ENCODE data around the gene AHSG. TPM values are rescaled to one million over a fixed set of nuclear protein-coding genes. Genes with fewer than 3 reads are reported as not detected.
A peak's percentile ranks its signal among the peaks of the same experiment; 100 is the strongest.

Gene AHSG
- total RNA-seq, 6 experiments from 2014 or later = not detected

GRCh38 chr3:186640473-186640818 is 27.6 kb downstream of the AHSG start:
- Mint-ChIP-seq H3K4me3 (peak overlapping the region; percentile 6), H3K4me1 (ENCODE audit: low read depth) (peaks cover 11% of the 10 kb centered on the region), H3K27ac (no peak overlapping the region), H3K36me3 (ENCODE audit: low read depth) (no peaks in the 10 kb centered on the region), H3K27me3 (ENCODE audit: insufficient read depth) (peaks cover 31% of the 10 kb centered on the region), H3K9me3 (no peaks in the 10 kb centered on the region)
- TF ChIP-seq CTCF (IDR thresholded peaks at IDR 0.05) = no peak
- DNase-seq = peak; percentile 18

DNA sequence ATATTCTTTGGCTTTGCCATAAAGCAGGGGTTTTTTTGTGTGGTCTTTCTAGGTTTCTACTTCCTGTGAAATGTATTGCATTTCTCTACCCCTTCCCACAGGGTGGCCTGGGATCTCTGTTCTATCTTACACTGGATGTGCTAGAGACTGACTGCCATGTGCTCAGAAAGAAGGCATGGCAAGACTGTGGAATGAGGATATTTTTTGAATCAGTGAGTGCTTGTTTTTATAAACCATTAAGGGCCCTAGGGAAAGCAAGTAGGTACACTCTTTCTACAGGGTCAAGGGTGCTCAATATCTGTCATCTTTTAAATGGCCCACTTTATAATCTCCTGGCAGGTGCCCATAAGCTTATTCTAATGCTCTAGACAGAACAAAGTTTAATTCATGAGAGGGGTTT is 28.1 kb downstream of the AHSG start:
- Mint-ChIP-seq H3K4me1 (ENCODE audit: low read depth) (peaks cover 11% of the 10 kb centered on the region), H3K27ac (no peak overlapping the region), H3K9me3 (no peaks in the 10 kb centered on the region), H3K4me3 (no peak overlapping the region; the same call in 1 of the 2 replicates), H3K36me3 (ENCODE audit: low read depth) (no peaks in the 10 kb centered on the region), H3K27me3 (ENCODE audit: insufficient read depth) (peaks cover 31% of the 10 kb centered on the region)
- no peak for DNase-seq
- TF ChIP-seq CTCF (IDR thresholded peaks at IDR 0.05) = no peak

GRCh38 chr3:186642014-186642413 is 29.2 kb downstream of the AHSG start:
- no peak for DNase-seq
- Mint-ChIP-seq H3K36me3 (ENCODE audit: low read depth) (no peaks in the 10 kb centered on the region), H3K4me3 (no peak overlapping the region), H3K27me3 (ENCODE audit: insufficient read depth) (peaks cover 27% of the 10 kb centered on the region), H3K9me3 (no peaks in the 10 kb centered on the region), H3K4me1 (ENCODE audit: low read depth) (peaks cover 11% of the 10 kb centered on the region), H3K27ac (no peak overlapping the region)
- TF ChIP-seq CTCF (IDR thresholded peaks at IDR 0.05) = no peak

DNA sequence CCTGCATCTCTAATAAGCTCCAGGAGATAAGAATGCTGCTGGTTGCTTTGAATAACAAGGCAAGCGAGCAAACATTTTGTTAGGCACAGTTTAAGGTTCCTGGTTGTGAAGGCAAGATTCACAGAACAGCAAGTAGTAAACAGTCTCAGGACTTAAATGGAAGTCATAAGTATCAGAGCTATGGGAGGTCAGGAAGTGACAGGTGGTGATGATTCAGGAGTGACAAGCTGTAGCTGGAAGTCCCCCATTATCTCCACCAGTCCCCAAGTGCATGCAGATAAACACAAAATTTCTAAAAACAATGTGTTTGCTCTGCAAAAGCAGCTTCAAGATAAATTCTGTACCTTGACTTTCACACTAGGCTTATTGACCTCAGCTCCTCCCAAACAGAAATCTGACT is 30.6 kb downstream of the AHSG start:
- no peak overlapping the region for H3K27ac Mint-ChIP-seq
- DNase-seq = no peak
- peaks cover 11% of the 10 kb centered on the region for H3K4me1 Mint-ChIP-seq (ENCODE audit: low read depth)
- no peaks in the 10 kb centered on the region for H3K9me3 Mint-ChIP-seq
- H3K36me3 Mint-ChIP-seq (ENCODE audit: low read depth) = no peaks in the 10 kb centered on the region
- no peak for TF ChIP-seq CTCF (IDR thresholded peaks at IDR 0.05)
- H3K4me3 Mint-ChIP-seq = no peak overlapping the region
- peaks cover 19% of the 10 kb centered on the region for H3K27me3 Mint-ChIP-seq (ENCODE audit: insufficient read depth)

- H3K27me3 Mint-ChIP-seq (ENCODE audit: insufficient read depth) = peaks cover 19% of the 10 kb centered on the region
- TF ChIP-seq CTCF (IDR thresholded peaks at IDR 0.05) = no peak
- H3K9me3 Mint-ChIP-seq = no peaks in the 10 kb centered on the region
- no peak overlapping the region for H3K4me3 Mint-ChIP-seq
- no peak for DNase-seq
- H3K36me3 Mint-ChIP-seq (ENCODE audit: low read depth) = no peaks in the 10 kb centered on the region
- H3K4me1 Mint-ChIP-seq (ENCODE audit: low read depth) = peaks cover 11% of the 10 kb centered on the region
- no peak overlapping the region for H3K27ac Mint-ChIP-seq
These were observed 31.8 kb downstream of the AHSG start for GRCh38 chr3:186644683-186645082.

DNA sequence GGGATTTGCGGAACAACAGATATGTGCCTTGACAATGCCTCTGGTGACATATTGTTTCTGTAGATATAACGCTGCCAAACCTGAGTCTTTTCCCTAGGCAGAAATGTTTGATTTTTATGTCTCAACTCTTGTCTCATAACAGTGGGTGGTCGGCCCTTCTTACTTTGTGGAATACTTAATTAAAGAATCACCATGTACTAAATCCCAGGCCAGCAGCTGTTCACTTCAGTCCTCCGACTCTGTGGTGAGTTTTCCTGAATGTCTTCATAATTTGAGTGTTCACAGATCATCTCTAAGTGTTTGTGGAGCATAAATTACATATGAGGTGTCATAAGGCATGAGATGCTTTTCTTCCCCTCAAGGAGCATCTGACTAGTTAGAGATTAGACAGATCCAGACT is 33.2 kb downstream of the AHSG start:
- Mint-ChIP-seq H3K36me3 (ENCODE audit: low read depth) (no peaks in the 10 kb centered on the region), H3K4me3 (no peak overlapping the region), H3K27me3 (ENCODE audit: insufficient read depth) (peaks cover 17% of the 10 kb centered on the region), H3K4me1 (ENCODE audit: low read depth) (peaks cover under 1% of the 10 kb centered on the region), H3K9me3 (no peaks in the 10 kb centered on the region), H3K27ac (no peak overlapping the region)
- no peak for DNase-seq
- TF ChIP-seq CTCF (IDR thresholded peaks at IDR 0.05) = no peak
